ENCODE data around the gene CRIP1. TPM values are rescaled to one million over a fixed set of nuclear protein-coding genes. Genes with fewer than 3 reads are reported as not detected.

The CRIP1 gene
- total RNA-seq, 2 experiments from 2014 or later: 93.9 to 95.7 TPM

- TF ChIP-seq CTCF (IDR thresholded peaks at IDR 0.05): no peak
These were observed 11.2 kb downstream of the CRIP1 start for GRCh38 chr14:105497671-105498429.

GRCh38 chr14:105498430-105499255 lies 12.0 kb downstream of the CRIP1 start:
- ChIA-PET POLR2A (interaction anchor here (1.7 kb wide), 1 partner anchor 9 kb away, joined by 5 read pairs; no protein-coding TSS in a partner anchor), CTCF (interaction anchor here (1.1 kb wide), 1 partner anchor 9 kb away, joined by 3 read pairs; no protein-coding TSS in a partner anchor)
- no peak for TF ChIP-seq CTCF (IDR thresholded peaks at IDR 0.05)
- Mint-ChIP-seq H3K27me3 (peaks cover 1% of the 10 kb centered on the region), H3K4me1 (ENCODE audit: low read depth) (no peaks in the 10 kb centered on the region), H3K36me3 (ENCODE audit: low read depth) (no peaks in the 10 kb centered on the region), H3K9me3 (no peaks in the 10 kb centered on the region), H3K27ac (no peak overlapping the region), H3K4me3 (no peak overlapping the region)
- no peak for ATAC-seq
- intact Hi-C loops (cut with micrococcal nuclease): no loop called here
- DNase-seq: no peak

More at GRCh38 chr14:105497671-105498429, 11.2 kb downstream of the CRIP1 start:
- ATAC-seq (no peak), DNase-seq (no peak)
- ChIA-PET POLR2A (interaction anchor here (0.6 to 1.7 kb wide), 3 partner anchors 9 to 726 kb away, joined by 3 to 5 read pairs (median 3); no protein-coding TSS in a partner anchor), CTCF (interaction anchor here (1.1 kb wide), 1 partner anchor 8 kb away, joined by 3 read pairs; no protein-coding TSS in a partner anchor)
- peaks cover under 1% of the 10 kb centered on the region for H3K27me3 Mint-ChIP-seq
- intact Hi-C loops (cut with micrococcal nuclease): no loop called here
- H3K4me1 Mint-ChIP-seq (ENCODE audit: low read depth): no peaks in the 10 kb centered on the region
- H3K27ac Mint-ChIP-seq: no peak overlapping the region
- H3K9me3 Mint-ChIP-seq: no peaks in the 10 kb centered on the region
- H3K4me3 Mint-ChIP-seq: no peak overlapping the region
- no peaks in the 10 kb centered on the region for H3K36me3 Mint-ChIP-seq (ENCODE audit: low read depth)

- POLR2A ChIA-PET: no interaction called here
- Mint-ChIP-seq H3K4me3 (no peak overlapping the region), H3K36me3 (ENCODE audit: low read depth) (no peaks in the 10 kb centered on the region), H3K27ac (no peak overlapping the region), H3K9me3 (no peaks in the 10 kb centered on the region), H3K27me3 (peaks cover 1% of the 10 kb centered on the region), H3K4me1 (ENCODE audit: low read depth) (no peaks in the 10 kb centered on the region)
- no peak for ATAC-seq
- TF ChIP-seq CTCF (IDR thresholded peaks at IDR 0.05): no peak
- CTCF ChIA-PET: no interaction called here
- intact Hi-C loops (cut with micrococcal nuclease): no loop called here
- DNase-seq: no peak
These were observed 12.8 kb downstream of the CRIP1 start for GRCh38 chr14:105499256-105500035.

GRCh38 chr14:105500036-105500725 lies 13.5 kb downstream of the CRIP1 start:
- ChIA-PET CTCF (interaction anchor here (0.9 to 1.1 kb wide), 2 partner anchors 8 to 20 kb away, joined by 3 to 5 read pairs; no protein-coding TSS in a partner anchor), POLR2A (interaction anchor here (0.5 to 1.5 kb wide), 2 partner anchors 18 to 38 kb away, joined by 3 read pairs; no protein-coding TSS in a partner anchor)
- peaks cover 1% of the 10 kb centered on the region for H3K27me3 Mint-ChIP-seq
- DNase-seq (no peak), ATAC-seq (no peak)
- no peaks in the 10 kb centered on the region for H3K9me3 Mint-ChIP-seq
- no peak overlapping the region for H3K27ac Mint-ChIP-seq
- intact Hi-C loops (cut with micrococcal nuclease): no loop called here
- H3K4me1 Mint-ChIP-seq (ENCODE audit: low read depth): no peaks in the 10 kb centered on the region
- H3K36me3 Mint-ChIP-seq (ENCODE audit: low read depth): no peaks in the 10 kb centered on the region
- no peak for TF ChIP-seq CTCF (IDR thresholded peaks at IDR 0.05)
- H3K4me3 Mint-ChIP-seq: no peak overlapping the region
